SK-N-SH treated with all-trans-retinoic acid at 6 μM for 48 hours (cell line): ENCODE results near the gene DPM1.

Source experiments
- ATAC-seq: fragments of 200-7000 bp; cut with Tn5 transposase; 3 replicates; pipeline ENCODE4 v1.9.1; 2020; ENCODE audit warnings: mild to moderate bottlenecking, moderate library complexity
- ARNTL ChIP-seq: fragments of 450-650 bp; formaldehyde crosslinking; IDR thresholded peaks from 2 replicates; pipeline ENCODE4 v1.5.0; 2020; ENCODE audit warnings: low read depth, mild to moderate bottlenecking, moderate library complexity, borderline replicate concordance
- BACH2 ChIP-seq: fragments of 250-450 bp; sonication (Bioruptor Pico); IDR thresholded peaks from 2 replicates; pipeline ENCODE4 v1.9.0; 2021; ENCODE audit warnings: mild to moderate bottlenecking, borderline replicate concordance
- CSDC2 ChIP-seq: fragments of 250-450 bp; sonication (Bioruptor Pico); IDR thresholded peaks from 2 replicates; pipeline ENCODE4 v1.5.0; 2020; ENCODE audit warnings: mild to moderate bottlenecking, moderate library complexity
- CSRNP3 ChIP-seq: fragments of 250-450 bp; sonication (Bioruptor Pico); IDR thresholded peaks from 2 replicates; pipeline ENCODE4 v1.5.1; 2021; ENCODE audit warnings: mild to moderate bottlenecking, moderate library complexity
- ESRRG ChIP-seq: fragments of 250-450 bp; sonication (Bioruptor Pico); IDR thresholded peaks from 2 replicates; pipeline ENCODE4 v1.6.1; 2021; ENCODE audit warnings: mild to moderate bottlenecking
- GLIS3 ChIP-seq: fragments of 250-450 bp; sonication (Bioruptor Pico); IDR thresholded peaks from 2 replicates; pipeline ENCODE4 v1.5.0; 2020; ENCODE audit warnings: mild to moderate bottlenecking, moderate library complexity
- ISL1 ChIP-seq: fragments of 250-450 bp; sonication (Bioruptor Pico); IDR thresholded peaks from 2 replicates; pipeline ENCODE4 v2.1.2; 2022; ENCODE audit warnings: mild to moderate bottlenecking, moderate library complexity
- OSR1 ChIP-seq: fragments of 250-450 bp; sonication (Bioruptor Pico); IDR thresholded peaks from 2 replicates; pipeline ENCODE4 v1.8.0; 2022; ENCODE audit warnings: moderate library complexity, mild to moderate bottlenecking, inconsistent platforms
- PATZ1 ChIP-seq: fragments of 250-450 bp; sonication (Bioruptor Pico); IDR thresholded peaks from 2 replicates; pipeline ENCODE4 v1.8.0; 2020; ENCODE audit warnings: mild to moderate bottlenecking, moderate library complexity, borderline replicate concordance
- POU6F1 ChIP-seq: fragments of 250-450 bp; sonication (Bioruptor Pico); IDR thresholded peaks from 2 replicates; pipeline ENCODE4 v1.8.0; 2021; ENCODE audit warnings: low read depth, mild to moderate bottlenecking, moderate library complexity, borderline replicate concordance
- PPARA ChIP-seq: fragments of 250-450 bp; sonication (Bioruptor Pico); IDR thresholded peaks from 2 replicates; pipeline ENCODE4 v1.5.0; 2020; ENCODE audit warnings: mild to moderate bottlenecking, borderline replicate concordance
- RARB ChIP-seq: fragments of 250-450 bp; sonication (Bioruptor Pico); IDR thresholded peaks from 2 replicates; pipeline ENCODE4 v1.8.0; 2021; ENCODE audit warnings: mild to moderate bottlenecking, moderate library complexity
- SNAI2 ChIP-seq: fragments of 250-450 bp; sonication (Bioruptor Pico); IDR thresholded peaks from 2 replicates; pipeline ENCODE4 v1.5.0; 2020; ENCODE audit warnings: mild to moderate bottlenecking, moderate library complexity
- TCF4 ChIP-seq: fragments of 250-450 bp; sonication (Bioruptor Pico); IDR thresholded peaks from 2 replicates; pipeline ENCODE4 v1.8.0; 2021; ENCODE audit warnings: mild to moderate bottlenecking, moderate library complexity, borderline replicate concordance
- TOX ChIP-seq: fragments of 250-450 bp; sonication (Bioruptor Pico); IDR thresholded peaks from 2 replicates; pipeline ENCODE4 v1.8.0; 2021; ENCODE audit warnings: mild to moderate bottlenecking, moderate library complexity, borderline replicate concordance
- TSHZ2 ChIP-seq: fragments of 250-450 bp; sonication (Bioruptor Pico); IDR thresholded peaks from 2 replicates; pipeline ENCODE4 v1.5.0; 2020; ENCODE audit warnings: mild to moderate bottlenecking, moderate library complexity
- ZC3H10 ChIP-seq: fragments of 250-450 bp; sonication (Bioruptor Pico); IDR thresholded peaks from 2 replicates; pipeline ENCODE4 v1.5.1; 2021; ENCODE audit warnings: mild to moderate bottlenecking, moderate library complexity
- ZFP30 ChIP-seq: fragments of 450-650 bp; formaldehyde crosslinking; IDR thresholded peaks from 2 replicates; pipeline ENCODE4 v1.5.0; 2022; ENCODE audit warnings: mild to moderate bottlenecking, moderate library complexity
- ZNF565 ChIP-seq: fragments of 450-650 bp; formaldehyde crosslinking; conservative IDR thresholded peaks from 2 replicates; pipeline ENCODE4 v1.5.0; 2020; ENCODE audit warnings: low read depth, mild to moderate bottlenecking, moderate library complexity
- ZNF70 ChIP-seq: fragments of 450-650 bp; formaldehyde crosslinking; IDR thresholded peaks from 2 replicates; pipeline ENCODE4 v1.5.0; 2020; ENCODE audit warnings: mild to moderate bottlenecking, moderate library complexity
- ZNF8 ChIP-seq: fragments of 450-650 bp; formaldehyde crosslinking; IDR thresholded peaks from 2 replicates; pipeline ENCODE4 v1.5.0; 2020; ENCODE audit warnings: mild to moderate bottlenecking, moderate library complexity

Gene DPM1

GRCh38 chr20:50920997-50921396 lies 37.3 kb downstream of the DPM1 start (continued):
- TF ChIP-seq TSHZ2 (CRISPR knock-in tag) (no peak), POU6F1 (CRISPR knock-in tag) (no peak), BACH2 (CRISPR knock-in tag) (no peak), ZNF70 (CRISPR knock-in tag) (no peak), PPARA (CRISPR knock-in tag) (no peak), TCF4 (CRISPR knock-in tag) (no peak), CSDC2 (CRISPR knock-in tag) (no peak), RARB (CRISPR knock-in tag) (no peak), ARNTL (CRISPR knock-in tag) (no peak), ISL1 (CRISPR knock-in tag) (no peak), SNAI2 (CRISPR knock-in tag) (no peak), ZNF8 (no peak), ZNF565 (no peak)

- TF ChIP-seq ZFP30 (CRISPR knock-in tag) (no peak), CSRNP3 (CRISPR knock-in tag) (no peak), ZNF565 (no peak), TOX (CRISPR knock-in tag) (no peak), ZC3H10 (no peak), RARB (CRISPR knock-in tag) (no peak), GLIS3 (no peak), PATZ1 (CRISPR knock-in tag) (no peak), TSHZ2 (CRISPR knock-in tag) (no peak), ZNF70 (CRISPR knock-in tag) (no peak), PPARA (CRISPR knock-in tag) (no peak), CSDC2 (CRISPR knock-in tag) (no peak), ZNF8 (no peak), ISL1 (CRISPR knock-in tag) (no peak), OSR1 (CRISPR knock-in tag) (no peak), ESRRG (CRISPR knock-in tag) (no peak), ARNTL (CRISPR knock-in tag) (no peak), POU6F1 (CRISPR knock-in tag) (no peak)
- ATAC-seq: no peak
Measured at GRCh38 chr20:50919567-50919966, 38.8 kb downstream of the DPM1 start.
